Measurements from ENCODE around the gene RHOBTB3. TPM values are rescaled to one million over a fixed set of nuclear protein-coding genes. Genes with fewer than 3 reads are reported as not detected.

The RHOBTB3 gene
- total RNA-seq, 4 donors from 2014 or later, result 109 to 245 (median 183) TPM

DNA sequence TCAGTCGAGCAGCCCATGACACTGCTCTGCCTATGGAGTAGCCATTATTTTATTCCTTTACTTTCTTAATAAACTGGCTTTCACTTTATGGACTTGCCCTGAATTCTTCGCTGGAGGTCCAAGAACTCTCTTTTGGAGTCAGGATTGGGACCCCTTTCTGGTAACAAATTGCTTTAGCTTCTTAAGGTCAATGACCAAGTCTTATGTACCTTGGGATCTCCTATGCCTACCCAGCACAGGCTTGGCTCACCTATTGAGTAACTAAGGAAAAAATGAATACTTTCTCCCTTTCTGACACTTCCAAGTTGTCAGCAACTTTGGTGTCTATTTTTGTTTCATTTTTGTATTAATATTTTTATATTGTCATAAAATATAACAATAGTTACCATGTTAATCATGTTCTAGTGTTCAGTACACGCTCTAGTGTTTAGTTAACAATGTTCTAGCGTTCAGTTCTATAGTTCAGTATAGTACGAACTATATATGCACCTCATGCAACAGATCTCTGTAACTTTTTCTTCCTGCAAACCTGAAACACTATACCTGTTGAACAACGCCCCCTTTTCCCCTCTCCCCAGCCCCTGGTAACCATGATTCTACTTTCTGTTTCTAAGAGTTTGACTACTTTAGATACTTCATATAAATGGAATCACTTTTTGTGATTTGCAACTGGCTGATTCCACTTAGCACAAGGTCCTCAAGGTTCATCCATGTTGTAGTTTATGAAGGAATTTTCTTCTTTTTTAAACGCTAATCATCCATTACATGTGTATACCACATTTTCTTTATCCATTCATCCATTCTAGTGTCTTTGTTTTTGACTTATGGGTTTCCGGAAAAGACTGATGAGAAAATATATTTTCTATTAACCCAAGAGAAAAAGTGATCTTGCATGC is 1.8 kb upstream of the RHOBTB3 start:
- DNase-seq (ENCODE audit: low spot score) (no peak), ATAC-seq (ENCODE audit: low FRiP score) (no peak)
- TF ChIP-seq, protein P1, sequence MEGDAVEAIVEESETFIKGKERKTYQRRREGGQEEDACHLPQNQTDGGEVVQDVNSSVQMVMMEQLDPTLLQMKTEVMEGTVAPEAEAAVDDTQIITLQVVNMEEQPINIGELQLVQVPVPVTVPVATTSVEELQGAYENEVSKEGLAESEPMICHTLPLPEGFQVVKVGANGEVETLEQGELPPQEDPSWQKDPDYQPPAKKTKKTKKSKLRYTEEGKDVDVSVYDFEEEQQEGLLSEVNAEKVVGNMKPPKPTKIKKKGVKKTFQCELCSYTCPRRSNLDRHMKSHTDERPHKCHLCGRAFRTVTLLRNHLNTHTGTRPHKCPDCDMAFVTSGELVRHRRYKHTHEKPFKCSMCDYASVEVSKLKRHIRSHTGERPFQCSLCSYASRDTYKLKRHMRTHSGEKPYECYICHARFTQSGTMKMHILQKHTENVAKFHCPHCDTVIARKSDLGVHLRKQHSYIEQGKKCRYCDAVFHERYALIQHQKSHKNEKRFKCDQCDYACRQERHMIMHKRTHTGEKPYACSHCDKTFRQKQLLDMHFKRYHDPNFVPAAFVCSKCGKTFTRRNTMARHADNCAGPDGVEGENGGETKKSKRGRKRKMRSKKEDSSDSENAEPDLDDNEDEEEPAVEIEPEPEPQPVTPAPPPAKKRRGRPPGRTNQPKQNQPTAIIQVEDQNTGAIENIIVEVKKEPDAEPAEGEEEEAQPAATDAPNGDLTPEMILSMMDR (IDR thresholded peaks at IDR 0.05), result no peak

DNA sequence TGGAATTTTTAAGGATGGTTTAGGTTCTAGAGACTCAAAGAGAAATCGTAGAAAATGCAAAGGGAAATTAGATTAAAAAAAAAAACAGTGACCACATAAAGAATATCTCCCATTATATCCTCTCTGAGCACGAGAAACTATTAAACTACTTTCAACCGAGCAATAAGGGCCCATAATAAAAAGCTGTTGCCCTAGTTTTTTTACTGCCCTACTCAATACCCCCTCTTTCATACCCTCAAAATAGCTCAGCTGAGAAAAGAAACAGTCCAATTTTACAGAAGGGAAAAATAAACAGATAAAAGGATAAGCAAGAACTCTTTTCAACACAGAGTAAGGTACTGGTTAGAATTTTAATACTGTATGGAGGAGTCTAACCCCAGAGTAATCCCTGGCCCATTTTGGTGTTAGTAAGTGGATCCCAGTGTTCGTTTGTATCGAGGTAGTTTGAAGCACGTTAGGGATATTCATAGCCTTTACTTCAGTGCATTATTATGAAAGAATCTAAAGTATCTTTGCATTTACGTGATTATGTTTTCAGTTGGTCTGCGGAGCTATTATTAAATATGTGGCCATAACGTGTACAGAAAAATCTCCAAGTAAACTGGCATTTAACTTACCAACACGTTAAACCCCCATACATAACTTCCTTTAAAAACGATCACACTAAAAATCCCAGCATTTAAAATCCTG is 980 bp upstream of the RHOBTB3 start:
- ATAC-seq (ENCODE audit: low FRiP score), result no peak
- TF ChIP-seq, protein P1 (IDR thresholded peaks at IDR 0.05), result no peak
- DNase-seq (ENCODE audit: low spot score), result no peak

GRCh38 chr5:95731571-95732554 is 727 bp downstream of the RHOBTB3 start:
- ATAC-seq (ENCODE audit: low FRiP score), result peak; percentile 24
- TF ChIP-seq, protein P1 (IDR thresholded peaks at IDR 0.05), result no peak
- peak; percentile 42 for DNase-seq (ENCODE audit: low spot score)

GRCh38 chr5:95733107-95733665 is 2.0 kb downstream of the RHOBTB3 start:
- no peak for DNase-seq (ENCODE audit: low spot score)
- TF ChIP-seq, protein P1 (IDR thresholded peaks at IDR 0.05), result no peak
- no peak for ATAC-seq (ENCODE audit: low FRiP score)

- TF ChIP-seq, protein P1 (IDR thresholded peaks at IDR 0.05), result no peak
- no peak for ATAC-seq (ENCODE audit: low FRiP score)
Measured at GRCh38 chr5:95734187-95734586, 3.1 kb downstream of the RHOBTB3 start.

GRCh38 chr5:95734906-95735305 is 3.8 kb downstream of the RHOBTB3 start:
- no peak for ATAC-seq (ENCODE audit: low FRiP score)
- TF ChIP-seq, protein P1 (IDR thresholded peaks at IDR 0.05), result no peak
- no peak for DNase-seq (ENCODE audit: low spot score)

More at GRCh38 chr5:95734187-95734586, 3.1 kb downstream of the RHOBTB3 start:
- no peak for DNase-seq (ENCODE audit: low spot score)
